ENCODE measurements around the gene WDR70.
"Not testable (repeated sequence)": the region's sequence is repeated elsewhere in the genome, so short reads cannot be mapped to it uniquely, and the experiment has no call there.

The WDR70 gene

GRCh38 chr5:37654566-37654965 lies 275.4 kb downstream of the WDR70 start:
- not testable (repeated sequence) for DNase-seq

GRCh38 chr5:37657046-37657445 lies 277.9 kb downstream of the WDR70 start:
- no peak for DNase-seq

GRCh38 chr5:37658440-37658839 lies 279.3 kb downstream of the WDR70 start:
- DNase-seq, result no peak

- DNase-seq, result no peak
Measured at GRCh38 chr5:37660319-37660718, 281.2 kb downstream of the WDR70 start.

GRCh38 chr5:37661227-37661920 lies 282.3 kb downstream of the WDR70 start:
- DNase-seq, result no peak

- DNase-seq, result no peak
Measured at GRCh38 chr5:37661951-37662350, 282.8 kb downstream of the WDR70 start.

- no peak for DNase-seq
Measured at GRCh38 chr5:37662362-37662761, 283.2 kb downstream of the WDR70 start.

- no peak for DNase-seq
Measured at GRCh38 chr5:37662789-37663485, 283.8 kb downstream of the WDR70 start.

- DNase-seq, result no peak
Measured at GRCh38 chr5:37663538-37663937, 284.4 kb downstream of the WDR70 start.

GRCh38 chr5:37664551-37664950 lies 285.4 kb downstream of the WDR70 start:
- DNase-seq, result no peak

GRCh38 chr5:37665272-37665671 lies 286.2 kb downstream of the WDR70 start:
- peak; percentile 44 for DNase-seq

GRCh38 chr5:37665889-37666288 lies 286.8 kb downstream of the WDR70 start:
- DNase-seq, result peak; percentile 25

- DNase-seq, result no peak
Measured at GRCh38 chr5:37667430-37667829, 288.3 kb downstream of the WDR70 start.

- no peak for DNase-seq
Measured at GRCh38 chr5:37667846-37668245, 288.7 kb downstream of the WDR70 start.

- DNase-seq, result peak; percentile 83
Measured at GRCh38 chr5:37668524-37669047, 289.5 kb downstream of the WDR70 start.

GRCh38 chr5:37672118-37672588 lies 293.0 kb downstream of the WDR70 start:
- DNase-seq, result not testable (repeated sequence)

GRCh38 chr5:37674361-37674760 lies 295.2 kb downstream of the WDR70 start:
- not testable (repeated sequence) for DNase-seq

- not testable (repeated sequence) for DNase-seq
Measured at GRCh38 chr5:37679326-37679725, 300.2 kb downstream of the WDR70 start.

- DNase-seq, result not testable (repeated sequence)
Measured at GRCh38 chr5:37679903-37680302, 300.8 kb downstream of the WDR70 start.

- no peak for DNase-seq
Measured at GRCh38 chr5:37683072-37683471, 304.0 kb downstream of the WDR70 start.

GRCh38 chr5:37685211-37685610 lies 306.1 kb downstream of the WDR70 start:
- DNase-seq, result no peak

- DNase-seq, result no peak
Measured at GRCh38 chr5:37685816-37686215, 306.7 kb downstream of the WDR70 start.

GRCh38 chr5:37688925-37689324 lies 309.8 kb downstream of the WDR70 start:
- not testable (repeated sequence) for DNase-seq

- DNase-seq, result not testable (repeated sequence)
Measured at GRCh38 chr5:37694333-37694732, 315.2 kb downstream of the WDR70 start.

All from NCI-H774 (cell line).